Activated CD4-positive, alpha-beta T cell treated with anti-CD3 and anti-CD28 coated beads, Interleukin-2, amount 10 ng/mL, durations not matched to agents 7 days and 5 days (primary cell): ENCODE results near the gene GSC. TPM values are rescaled to one million over a fixed set of nuclear protein-coding genes. Genes with fewer than 3 reads are reported as not detected.
"Not testable (repeated sequence)": the region's sequence is repeated elsewhere in the genome, so short reads cannot be mapped to it uniquely, and the experiment has no call there.

Experiments used
- CTCF ChIA-PET: fragments of 350-600 bp; sonication (Branson Sonifier 250); formaldehyde crosslinking; loops from one replicate; lab custom pipeline; 2021; ENCODE audit warnings: antibody characterized with exemption; lab: Charles Lee
- POLR2A ChIA-PET: fragments of 350-600 bp; sonication (Branson Sonifier 250); formaldehyde crosslinking; loops from one replicate; lab custom pipeline; 2021; ENCODE audit warnings: antibody characterized with exemption; lab: Charles Lee
- DNase-seq: peaks from one replicate; pipeline ENCODE4 v3.0.0-alpha.2; 2020
- H3K27ac Mint-ChIP-seq: one replicate; pipeline ENCODE4 v1.8.0; 2021; ENCODE audit warnings: mild to moderate bottlenecking, moderate library complexity, mixed read lengths
- H3K27me3 Mint-ChIP-seq: one replicate; pipeline ENCODE4 v1.8.0; 2021; ENCODE audit warnings: mixed read lengths
- H3K36me3 Mint-ChIP-seq: one replicate; pipeline ENCODE4 v1.8.0; 2021; ENCODE audit warnings: low read depth, mixed read lengths
- H3K4me1 Mint-ChIP-seq: one replicate; pipeline ENCODE4 v1.8.0; 2021; ENCODE audit warnings: mixed read lengths
- H3K4me3 Mint-ChIP-seq: one replicate; pipeline ENCODE4 v1.8.0; 2021; ENCODE audit warnings: mild to moderate bottlenecking, moderate library complexity, mixed read lengths
- H3K9me3 Mint-ChIP-seq: one replicate; pipeline ENCODE4 v1.8.0; 2021; ENCODE audit warnings: mixed read lengths
- total RNA-seq, 2 experiments: library from RNA; stranded (reverse); gene quantifications; one replicate each; pipeline ENCODE4 v1.2.3, GENCODE V29; 2021

Gene GSC
- not detected for total RNA-seq

DNA sequence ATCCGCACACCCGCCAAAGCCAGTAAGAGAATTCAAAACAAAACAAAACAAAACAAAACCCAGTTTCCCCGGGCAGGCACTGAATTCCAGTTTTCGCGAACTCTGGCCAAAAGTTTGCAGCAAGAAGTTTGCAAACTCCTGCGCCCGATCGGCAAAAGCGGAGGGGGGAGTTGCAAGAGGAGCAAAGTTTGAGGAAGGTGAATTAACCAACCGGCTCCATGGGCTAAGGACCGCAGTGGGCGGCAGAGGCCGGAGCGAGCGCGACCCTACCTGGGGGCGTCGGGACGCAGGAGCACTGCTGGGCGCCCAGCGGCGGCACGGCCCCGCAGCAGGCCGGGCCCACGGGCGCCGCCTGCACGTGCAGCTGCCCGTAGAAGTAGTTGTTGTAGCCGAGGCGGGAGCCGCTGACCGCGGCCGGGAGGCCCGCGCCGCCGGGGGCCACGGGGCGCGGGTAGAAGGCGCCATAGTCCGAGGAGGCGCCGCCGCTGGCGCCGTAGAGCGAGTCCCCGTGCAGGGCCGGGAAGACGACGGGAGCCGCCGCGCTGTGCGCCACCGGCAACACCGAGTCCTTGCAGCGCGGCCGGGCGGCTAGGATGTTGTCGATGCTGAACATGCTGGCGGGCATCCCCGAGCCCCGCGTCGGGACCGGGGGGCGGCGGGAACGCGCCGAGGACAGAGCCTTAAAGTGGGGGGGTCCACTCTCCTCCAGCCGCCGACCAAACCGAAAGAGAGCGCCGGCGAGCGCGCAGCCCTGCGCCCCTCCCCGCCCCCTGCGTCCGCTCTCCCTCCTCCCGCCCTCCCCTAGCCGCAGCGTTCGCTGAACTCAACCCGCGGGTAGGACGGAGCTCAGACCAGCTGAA lies at the start of gene GSC:
GSC (minus strand) TSS at position 723 of the 860 bp plus-strand sequence; CDS start at position 625, 98 bp downstream.
- peaks cover 7% of the 10 kb centered on the region for H3K9me3 Mint-ChIP-seq
- peak within 1 kb of the TSS; percentile 70 for H3K4me3 Mint-ChIP-seq
- H3K4me1 Mint-ChIP-seq = peaks cover 20% of the 10 kb centered on the region
- peaks cover 86% of the 10 kb centered on the region for H3K27me3 Mint-ChIP-seq
- DNase-seq = peak; percentile 15
- H3K36me3 Mint-ChIP-seq = peaks cover 8% of the 10 kb centered on the region
- peak within 1 kb of the TSS; percentile 60 for H3K27ac Mint-ChIP-seq
- ChIA-PET POLR2A (no interaction called here), CTCF (no interaction called here)

DNA sequence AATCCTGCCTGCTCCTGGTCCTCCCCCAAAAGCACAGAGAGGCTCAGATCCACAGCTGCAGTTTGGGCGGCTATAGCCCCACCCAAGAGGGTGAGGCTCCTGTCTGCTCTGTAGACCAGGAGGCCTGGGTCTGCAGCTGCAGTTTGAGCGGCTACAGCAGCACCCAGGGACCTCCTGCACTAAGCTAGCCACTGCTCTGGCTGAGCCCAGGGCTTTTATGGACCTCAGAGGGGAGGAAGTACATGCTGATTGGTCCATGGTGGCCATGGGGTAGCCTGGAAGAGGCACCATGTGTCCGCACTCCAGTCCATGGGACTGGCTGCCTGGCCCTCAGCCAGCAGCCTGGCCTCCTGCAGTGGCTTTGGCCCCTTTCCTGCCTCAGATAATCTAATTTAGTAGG lies 49.6 kb upstream of the GSC start:
- POLR2A ChIA-PET = no interaction called here
- no peak overlapping the region for H3K27ac Mint-ChIP-seq
- CTCF ChIA-PET = no interaction called here

GRCh38 chr14:94816113-94816512 lies 46.2 kb upstream of the GSC start:
- DNase-seq = no peak
- no peaks in the 10 kb centered on the region for H3K4me1 Mint-ChIP-seq
- POLR2A ChIA-PET = no interaction called here
- peaks cover 3% of the 10 kb centered on the region for H3K9me3 Mint-ChIP-seq
- no peak overlapping the region for H3K27ac Mint-ChIP-seq
- CTCF ChIA-PET = no interaction called here
- H3K4me3 Mint-ChIP-seq = no peak overlapping the region
- H3K36me3 Mint-ChIP-seq = no peaks in the 10 kb centered on the region
- no peaks in the 10 kb centered on the region for H3K27me3 Mint-ChIP-seq

More for the DNA sequence above, 49.6 kb upstream of the GSC start:
- no peaks in the 10 kb centered on the region for H3K4me1 Mint-ChIP-seq
- no peak overlapping the region for H3K4me3 Mint-ChIP-seq
- no peaks in the 10 kb centered on the region for H3K36me3 Mint-ChIP-seq
- DNase-seq = no peak
- peaks cover 3% of the 10 kb centered on the region for H3K9me3 Mint-ChIP-seq
- no peaks in the 10 kb centered on the region for H3K27me3 Mint-ChIP-seq

GRCh38 chr14:94805680-94806288 lies 35.9 kb upstream of the GSC start:
- no peak overlapping the region for H3K4me3 Mint-ChIP-seq
- H3K9me3 Mint-ChIP-seq = no peaks in the 10 kb centered on the region
- H3K4me1 Mint-ChIP-seq = no peaks in the 10 kb centered on the region
- H3K36me3 Mint-ChIP-seq = no peaks in the 10 kb centered on the region
- ChIA-PET CTCF (interaction anchor here (0.6 kb wide), 1 partner anchor 122 kb away, joined by 4 read pairs; no protein-coding TSS in a partner anchor), POLR2A (no interaction called here)
- H3K27ac Mint-ChIP-seq = no peak overlapping the region
- no peak for DNase-seq
- peaks cover 8% of the 10 kb centered on the region for H3K27me3 Mint-ChIP-seq

- peaks cover 8% of the 10 kb centered on the region for H3K27me3 Mint-ChIP-seq
- CTCF ChIA-PET = no interaction called here
Measured at GRCh38 chr14:94801225-94801624, 31.3 kb upstream of the GSC start.

GRCh38 chr14:94800764-94801163 lies 30.9 kb upstream of the GSC start:
- H3K36me3 Mint-ChIP-seq, DNase-seq, CTCF ChIA-PET, H3K9me3 Mint-ChIP-seq, H3K27me3 Mint-ChIP-seq, H3K27ac Mint-ChIP-seq, POLR2A ChIA-PET, H3K4me1 Mint-ChIP-seq, H3K4me3 Mint-ChIP-seq: not testable (repeated sequence)

More at GRCh38 chr14:94801225-94801624, 31.3 kb upstream of the GSC start:
- POLR2A ChIA-PET = no interaction called here
- no peaks in the 10 kb centered on the region for H3K4me1 Mint-ChIP-seq
- no peak overlapping the region for H3K4me3 Mint-ChIP-seq
- no peaks in the 10 kb centered on the region for H3K9me3 Mint-ChIP-seq
- no peak overlapping the region for H3K27ac Mint-ChIP-seq
- no peaks in the 10 kb centered on the region for H3K36me3 Mint-ChIP-seq
- no peak for DNase-seq

DNA sequence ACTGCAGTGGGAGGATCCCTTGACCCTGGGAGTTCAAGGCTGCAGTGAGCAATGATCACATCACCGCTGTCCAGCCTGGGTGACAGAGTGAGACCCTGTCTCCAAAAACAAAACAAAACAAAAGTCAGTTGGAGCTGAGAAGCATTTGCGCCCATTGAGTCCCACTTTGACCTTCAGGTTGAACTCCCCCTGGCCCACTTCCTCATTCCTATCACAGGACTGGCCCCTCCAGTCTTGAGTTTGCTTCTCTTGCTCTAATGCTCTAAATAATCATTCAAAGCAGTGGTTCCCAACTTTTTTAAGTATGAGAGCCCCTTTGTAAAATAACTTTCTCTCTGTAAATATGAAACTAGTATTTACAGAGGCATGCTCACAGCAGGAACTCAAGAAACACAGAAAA lies 28.0 kb upstream of the GSC start:
- H3K4me3 Mint-ChIP-seq = no peak overlapping the region
- no peaks in the 10 kb centered on the region for H3K36me3 Mint-ChIP-seq
- no peak for DNase-seq
- H3K4me1 Mint-ChIP-seq = no peaks in the 10 kb centered on the region
- ChIA-PET POLR2A (no interaction called here), CTCF (no interaction called here)
- H3K27ac Mint-ChIP-seq = no peak overlapping the region
- no peaks in the 10 kb centered on the region for H3K9me3 Mint-ChIP-seq
- peaks cover 9% of the 10 kb centered on the region for H3K27me3 Mint-ChIP-seq

DNA sequence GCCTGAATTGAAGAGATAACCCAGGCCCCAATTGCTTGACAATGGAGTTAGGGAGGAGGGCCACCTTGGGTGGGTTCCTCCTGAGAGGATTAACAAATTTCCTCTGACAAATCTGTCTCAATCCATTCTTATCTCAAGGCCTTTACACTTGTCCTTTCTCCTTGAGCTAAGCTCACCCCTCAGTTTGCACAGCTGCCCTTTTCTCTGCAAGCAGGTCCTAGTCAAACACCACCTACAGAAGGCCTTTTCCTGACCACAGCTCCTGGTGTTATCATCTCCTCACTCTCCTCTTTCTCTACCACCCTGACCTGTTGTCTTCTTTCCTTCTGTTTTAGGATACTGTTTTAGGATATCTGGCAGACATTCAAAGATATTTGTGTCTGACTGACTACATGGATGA lies 26.4 kb upstream of the GSC start:
- ChIA-PET CTCF (no interaction called here), POLR2A (no interaction called here)
- DNase-seq = no peak
- Mint-ChIP-seq H3K27me3 (peaks cover 7% of the 10 kb centered on the region), H3K27ac (no peak overlapping the region), H3K4me1 (no peaks in the 10 kb centered on the region), H3K36me3 (no peaks in the 10 kb centered on the region), H3K9me3 (no peaks in the 10 kb centered on the region), H3K4me3 (no peak overlapping the region)

GRCh38 chr14:94795372-94795771 lies 25.5 kb upstream of the GSC start:
- no peak overlapping the region for H3K27ac Mint-ChIP-seq
- H3K4me1 Mint-ChIP-seq = no peaks in the 10 kb centered on the region
- no peaks in the 10 kb centered on the region for H3K36me3 Mint-ChIP-seq
- no peak for DNase-seq
- H3K4me3 Mint-ChIP-seq = no peak overlapping the region
- CTCF ChIA-PET = no interaction called here
- POLR2A ChIA-PET = no interaction called here
- peaks cover 5% of the 10 kb centered on the region for H3K27me3 Mint-ChIP-seq
- no peaks in the 10 kb centered on the region for H3K9me3 Mint-ChIP-seq

DNA sequence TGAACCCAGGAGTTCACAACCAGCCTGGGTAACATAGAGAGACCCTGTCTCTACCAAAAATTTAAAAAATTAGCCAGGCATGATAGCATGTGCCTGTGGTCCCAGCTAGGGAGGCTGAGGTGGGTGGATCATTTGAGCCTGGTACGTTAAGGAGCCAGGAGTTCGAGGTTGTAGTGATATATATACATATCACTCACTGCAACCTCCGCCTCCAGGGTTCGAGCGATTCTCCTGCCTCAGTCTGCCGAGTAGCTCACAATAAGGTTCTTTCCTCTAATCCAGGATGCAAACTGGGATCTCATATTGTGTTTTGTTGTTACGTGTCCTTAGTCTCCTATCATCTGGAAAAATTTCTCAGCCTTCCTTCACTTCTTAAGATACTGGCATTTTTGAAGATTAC lies 24.0 kb upstream of the GSC start:
- Mint-ChIP-seq H3K9me3 (no peaks in the 10 kb centered on the region), H3K27me3 (peaks cover 5% of the 10 kb centered on the region), H3K27ac (no peak overlapping the region), H3K4me3 (no peak overlapping the region), H3K36me3 (no peaks in the 10 kb centered on the region), H3K4me1 (no peaks in the 10 kb centered on the region)
- ChIA-PET POLR2A (no interaction called here), CTCF (no interaction called here)
- DNase-seq = no peak

- H3K9me3 Mint-ChIP-seq = no peaks in the 10 kb centered on the region
- no peaks in the 10 kb centered on the region for H3K4me1 Mint-ChIP-seq
- POLR2A ChIA-PET = no interaction called here
- DNase-seq = no peak
- CTCF ChIA-PET = no interaction called here
- H3K36me3 Mint-ChIP-seq = no peaks in the 10 kb centered on the region
- H3K27me3 Mint-ChIP-seq = peaks cover 9% of the 10 kb centered on the region
- no peak overlapping the region for H3K27ac Mint-ChIP-seq
- H3K4me3 Mint-ChIP-seq = no peak overlapping the region
Measured at GRCh38 chr14:94787655-94788054, 17.7 kb upstream of the GSC start.

DNA sequence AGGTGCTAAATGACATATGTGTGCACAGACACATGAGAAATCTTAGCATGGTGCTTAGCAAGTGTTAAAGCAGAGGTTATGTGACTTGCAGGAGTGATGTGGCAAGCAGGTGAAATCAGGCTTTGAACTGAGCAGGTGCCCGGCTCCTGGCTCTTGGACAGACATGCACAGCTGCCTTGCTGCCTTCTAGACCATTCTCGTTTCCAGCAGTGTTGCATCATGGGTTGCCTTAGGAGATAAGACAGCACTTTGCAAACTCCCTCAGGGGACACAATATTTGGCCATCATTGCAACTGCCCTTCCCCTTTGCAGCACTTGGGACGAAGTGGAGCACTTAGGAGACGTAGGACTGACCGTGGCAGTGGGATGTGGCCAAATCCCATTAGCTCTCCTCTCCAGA lies 17.2 kb upstream of the GSC start:
- peaks cover 9% of the 10 kb centered on the region for H3K27me3 Mint-ChIP-seq
- H3K4me1 Mint-ChIP-seq = no peaks in the 10 kb centered on the region
- no peaks in the 10 kb centered on the region for H3K9me3 Mint-ChIP-seq
- no peak overlapping the region for H3K4me3 Mint-ChIP-seq
- CTCF ChIA-PET = no interaction called here
- no peak overlapping the region for H3K27ac Mint-ChIP-seq
- H3K36me3 Mint-ChIP-seq = no peaks in the 10 kb centered on the region
- POLR2A ChIA-PET = no interaction called here
- no peak for DNase-seq

GRCh38 chr14:94780536-94781399 lies 10.9 kb upstream of the GSC start:
- peaks cover 25% of the 10 kb centered on the region for H3K27me3 Mint-ChIP-seq

More at GRCh38 chr14:94780536-94781399, 10.9 kb upstream of the GSC start:
- H3K9me3 Mint-ChIP-seq = no peaks in the 10 kb centered on the region
- H3K4me1 Mint-ChIP-seq = no peaks in the 10 kb centered on the region
- ChIA-PET POLR2A (no interaction called here), CTCF (no interaction called here)
- no peaks in the 10 kb centered on the region for H3K36me3 Mint-ChIP-seq
- DNase-seq = no peak
- no peak overlapping the region for H3K27ac Mint-ChIP-seq
- no peak overlapping the region for H3K4me3 Mint-ChIP-seq
